A673 (cell line): ENCODE measurements around the gene RUNX2.

Source experiments
- CTCF ChIP-seq: fragments of 300-800, 200-600 bp; sonication (generic); conservative IDR thresholded peaks from 2 replicates; pipeline ENCODE4 v1.5.1; 2017; ENCODE audit warnings: low read depth, mild to moderate bottlenecking, antibody characterized with exemption, low read length, moderate library complexity, mixed read lengths
- EZH2 ChIP-seq: fragments of 200-600 bp; sonication (generic); IDR thresholded peaks from 2 replicates; pipeline ENCODE4 v1.6.1; 2017; ENCODE audit warnings: borderline replicate concordance, low read depth, mild to moderate bottlenecking, mixed read lengths, antibody characterized with exemption, low read length; ENCODE audit not compliant: poor library complexity, severe bottlenecking

GRCh38 chr6:45328523-45328922 lies 393 bp downstream of the RUNX2 start:
- TF ChIP-seq CTCF, result no peak
- no peak for TF ChIP-seq EZH2
